ENCODE results near the gene LHX6. TPM values are rescaled to one million over a fixed set of nuclear protein-coding genes. Genes with fewer than 3 reads are reported as not detected.
A peak's percentile ranks its signal among the peaks of the same experiment; 100 is the strongest.

The LHX6 gene
- total RNA-seq, 1 donor from 2014 or later: 6.0 TPM

DNA sequence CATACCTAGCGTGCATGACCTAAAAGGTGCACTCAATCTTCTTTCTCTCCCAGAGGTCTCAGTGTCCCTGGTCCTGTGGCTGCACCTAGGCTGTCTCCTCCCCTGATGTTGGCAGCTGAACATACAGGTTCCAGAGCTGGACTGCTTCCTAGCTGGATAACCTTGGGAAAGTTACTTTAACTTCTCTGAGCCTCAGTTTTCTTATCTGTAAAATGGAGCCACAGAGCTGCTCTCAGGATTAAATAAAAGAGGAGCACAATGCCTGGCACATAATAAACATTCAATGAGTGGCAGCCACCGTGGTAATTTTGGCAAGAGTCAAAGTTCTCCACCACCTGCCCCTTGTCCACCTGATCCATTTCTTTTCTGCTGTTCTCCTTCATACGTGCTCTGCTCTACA is 55.1 kb downstream of the LHX6 start:
- peaks cover 4% of the 10 kb centered on the region for H3K36me3 Mint-ChIP-seq (ENCODE audit: low read depth, unreplicated experiment)
- no peak overlapping the region for H3K27ac Mint-ChIP-seq (ENCODE audit: unreplicated experiment)
- H3K9me3 Mint-ChIP-seq (ENCODE audit: unreplicated experiment): no peaks in the 10 kb centered on the region
- H3K4me3 Mint-ChIP-seq (ENCODE audit: unreplicated experiment): no peak overlapping the region
- H3K27me3 Mint-ChIP-seq (ENCODE audit: unreplicated experiment): peaks cover 6% of the 10 kb centered on the region
- TF ChIP-seq, protein P1, sequence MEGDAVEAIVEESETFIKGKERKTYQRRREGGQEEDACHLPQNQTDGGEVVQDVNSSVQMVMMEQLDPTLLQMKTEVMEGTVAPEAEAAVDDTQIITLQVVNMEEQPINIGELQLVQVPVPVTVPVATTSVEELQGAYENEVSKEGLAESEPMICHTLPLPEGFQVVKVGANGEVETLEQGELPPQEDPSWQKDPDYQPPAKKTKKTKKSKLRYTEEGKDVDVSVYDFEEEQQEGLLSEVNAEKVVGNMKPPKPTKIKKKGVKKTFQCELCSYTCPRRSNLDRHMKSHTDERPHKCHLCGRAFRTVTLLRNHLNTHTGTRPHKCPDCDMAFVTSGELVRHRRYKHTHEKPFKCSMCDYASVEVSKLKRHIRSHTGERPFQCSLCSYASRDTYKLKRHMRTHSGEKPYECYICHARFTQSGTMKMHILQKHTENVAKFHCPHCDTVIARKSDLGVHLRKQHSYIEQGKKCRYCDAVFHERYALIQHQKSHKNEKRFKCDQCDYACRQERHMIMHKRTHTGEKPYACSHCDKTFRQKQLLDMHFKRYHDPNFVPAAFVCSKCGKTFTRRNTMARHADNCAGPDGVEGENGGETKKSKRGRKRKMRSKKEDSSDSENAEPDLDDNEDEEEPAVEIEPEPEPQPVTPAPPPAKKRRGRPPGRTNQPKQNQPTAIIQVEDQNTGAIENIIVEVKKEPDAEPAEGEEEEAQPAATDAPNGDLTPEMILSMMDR (IDR thresholded peaks at IDR 0.05; ENCODE audit: unreplicated experiment): no peak
- peaks cover 8% of the 10 kb centered on the region for H3K4me1 Mint-ChIP-seq (ENCODE audit: unreplicated experiment)
- no peak for DNase-seq (ENCODE audit: low spot score)

DNA sequence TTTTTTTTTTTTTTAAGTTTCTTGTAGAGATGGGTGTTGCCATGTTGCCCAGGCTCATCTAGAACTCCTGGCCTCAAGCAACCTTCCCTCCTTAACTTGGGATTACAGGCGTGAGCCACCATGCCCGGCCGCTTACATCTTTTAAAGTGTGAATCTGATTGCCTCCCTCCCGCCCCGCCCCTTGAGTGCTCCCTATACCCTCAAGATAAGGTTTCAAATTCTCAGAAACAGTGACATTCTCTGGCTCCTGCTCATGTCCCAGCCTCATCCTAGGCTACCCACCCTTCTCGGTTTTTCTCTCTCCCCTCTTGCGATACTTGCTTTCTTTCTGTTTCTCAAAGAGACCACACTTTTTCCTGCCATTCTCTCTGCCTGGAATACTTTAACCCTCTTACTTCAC is 56.6 kb downstream of the LHX6 start:
- DNase-seq (ENCODE audit: low spot score): no peak
- Mint-ChIP-seq H3K4me1 (ENCODE audit: unreplicated experiment) (peaks cover 8% of the 10 kb centered on the region), H3K9me3 (ENCODE audit: unreplicated experiment) (peaks cover 5% of the 10 kb centered on the region), H3K4me3 (ENCODE audit: unreplicated experiment) (no peak overlapping the region), H3K27me3 (ENCODE audit: unreplicated experiment) (peaks cover 8% of the 10 kb centered on the region), H3K27ac (ENCODE audit: unreplicated experiment) (no peak overlapping the region), H3K36me3 (ENCODE audit: low read depth, unreplicated experiment) (peaks cover 14% of the 10 kb centered on the region)
- TF ChIP-seq, protein P1 (IDR thresholded peaks at IDR 0.05; ENCODE audit: unreplicated experiment): no peak

DNA sequence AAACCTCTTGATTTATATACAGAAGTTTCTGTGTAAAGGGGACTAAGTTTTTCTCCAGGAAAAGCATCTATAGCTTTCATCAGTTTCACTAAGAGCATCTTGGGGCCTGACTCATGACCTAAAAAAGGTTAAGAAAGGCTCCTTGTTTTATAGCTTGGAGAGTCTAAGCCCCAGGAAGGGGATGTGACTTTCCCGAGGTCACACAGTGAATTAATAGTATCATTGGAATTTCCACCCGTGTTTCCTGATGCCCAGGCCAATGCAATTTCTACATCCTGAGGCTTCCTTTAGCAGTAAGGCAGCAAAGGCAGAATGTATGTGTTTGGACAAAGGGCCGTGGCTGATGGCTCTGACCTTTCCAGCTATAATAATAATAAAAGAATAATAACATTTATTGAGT is 60.4 kb downstream of the LHX6 start:
- Mint-ChIP-seq H3K27ac (ENCODE audit: unreplicated experiment) (no peak overlapping the region), H3K36me3 (ENCODE audit: low read depth, unreplicated experiment) (peaks cover 13% of the 10 kb centered on the region), H3K4me1 (ENCODE audit: unreplicated experiment) (peaks cover 4% of the 10 kb centered on the region), H3K4me3 (ENCODE audit: unreplicated experiment) (no peak overlapping the region), H3K27me3 (ENCODE audit: unreplicated experiment) (peaks cover 7% of the 10 kb centered on the region), H3K9me3 (ENCODE audit: unreplicated experiment) (peaks cover 5% of the 10 kb centered on the region)
- TF ChIP-seq, protein P1 (IDR thresholded peaks at IDR 0.05; ENCODE audit: unreplicated experiment): no peak
- DNase-seq (ENCODE audit: low spot score): no peak

DNA sequence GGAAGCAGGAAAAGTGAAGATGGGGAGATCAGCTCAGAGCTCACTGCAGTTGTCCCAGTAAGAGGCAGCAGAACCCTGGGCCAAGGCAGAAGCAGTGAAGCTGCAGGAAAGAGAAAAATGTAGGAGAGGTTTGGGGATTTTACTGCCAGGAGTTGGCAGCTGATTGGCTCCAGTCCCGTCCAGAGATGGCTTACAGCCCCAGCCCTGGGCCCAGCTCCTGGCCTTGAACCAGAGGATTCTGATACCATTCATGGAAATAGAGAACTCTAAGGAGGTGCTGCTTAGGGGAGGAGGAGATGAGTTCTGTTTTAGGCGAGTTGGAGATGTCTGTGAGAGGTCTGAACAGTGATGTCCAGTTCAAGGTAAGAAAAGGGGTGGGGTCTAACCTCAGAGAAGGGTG is 64.5 kb downstream of the LHX6 start:
- H3K4me3 Mint-ChIP-seq (ENCODE audit: unreplicated experiment): no peak overlapping the region
- H3K4me1 Mint-ChIP-seq (ENCODE audit: unreplicated experiment): peaks cover 3% of the 10 kb centered on the region
- DNase-seq (ENCODE audit: low spot score): no peak
- peaks cover 5% of the 10 kb centered on the region for H3K9me3 Mint-ChIP-seq (ENCODE audit: unreplicated experiment)
- TF ChIP-seq, protein P1 (IDR thresholded peaks at IDR 0.05; ENCODE audit: unreplicated experiment): no peak
- H3K27ac Mint-ChIP-seq (ENCODE audit: unreplicated experiment): peak overlapping the region; percentile 36
- H3K27me3 Mint-ChIP-seq (ENCODE audit: unreplicated experiment): peaks cover 14% of the 10 kb centered on the region
- H3K36me3 Mint-ChIP-seq (ENCODE audit: low read depth, unreplicated experiment): peaks cover 10% of the 10 kb centered on the region

DNA sequence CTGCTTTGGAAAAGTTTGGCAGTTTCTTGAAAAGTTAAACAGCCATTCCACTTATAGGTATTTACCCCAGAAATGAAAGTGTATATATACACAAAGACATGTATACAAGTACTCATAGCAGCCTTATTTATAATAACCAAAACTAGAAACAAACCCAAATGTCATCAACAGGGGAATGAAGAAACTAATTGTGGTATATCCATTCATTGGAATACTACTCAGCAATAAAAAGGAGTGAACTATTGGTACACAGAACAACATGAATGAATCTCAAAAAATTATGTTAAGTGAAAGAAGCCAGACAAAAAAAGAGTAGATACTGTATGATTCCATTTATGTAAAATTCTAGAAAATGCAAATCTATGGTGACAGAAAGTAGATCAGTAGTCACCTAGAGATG is 66.3 kb downstream of the LHX6 start:
- Mint-ChIP-seq H3K27ac (ENCODE audit: unreplicated experiment) (no peak overlapping the region), H3K9me3 (ENCODE audit: unreplicated experiment) (no peaks in the 10 kb centered on the region), H3K36me3 (ENCODE audit: low read depth, unreplicated experiment) (peaks cover under 1% of the 10 kb centered on the region), H3K27me3 (ENCODE audit: unreplicated experiment) (peaks cover 12% of the 10 kb centered on the region), H3K4me1 (ENCODE audit: unreplicated experiment) (peaks cover 12% of the 10 kb centered on the region), H3K4me3 (ENCODE audit: unreplicated experiment) (no peak overlapping the region)
- no peak for DNase-seq (ENCODE audit: low spot score)
- TF ChIP-seq, protein P1 (IDR thresholded peaks at IDR 0.05; ENCODE audit: unreplicated experiment): no peak
